Measurements from ENCODE around the gene CDC16. TPM values are rescaled to one million over a fixed set of nuclear protein-coding genes. Genes with fewer than 3 reads are reported as not detected.

CDC16 gene
- total RNA-seq, 1 experiment from 2014 or later, result 61.0 TPM

DNA sequence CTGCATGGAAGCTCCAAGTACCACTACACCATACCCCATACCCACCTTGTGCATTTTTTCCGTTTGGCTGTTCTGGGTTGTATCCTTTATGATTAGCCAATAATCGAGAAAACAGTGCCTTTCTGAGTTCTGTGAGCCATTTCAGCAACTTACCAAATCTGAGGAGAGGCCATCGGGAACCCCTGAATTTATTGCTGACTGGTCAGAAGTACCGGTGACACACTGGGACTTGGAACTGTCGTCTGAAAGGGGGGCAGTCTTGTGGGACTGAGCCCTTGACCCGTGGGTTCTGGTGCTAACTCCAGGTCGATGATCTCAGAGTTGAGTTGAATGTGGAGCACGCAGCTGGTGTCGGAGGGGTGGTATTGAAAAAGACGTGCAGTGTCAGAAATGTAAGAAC, 61.8 kb downstream of the CDC16 start:
- no peak overlapping the region for H2AFZ ChIP-seq (ENCODE audit: low read depth, low read length, poor library complexity, severe bottlenecking)
- TF ChIP-seq, protein P1, sequence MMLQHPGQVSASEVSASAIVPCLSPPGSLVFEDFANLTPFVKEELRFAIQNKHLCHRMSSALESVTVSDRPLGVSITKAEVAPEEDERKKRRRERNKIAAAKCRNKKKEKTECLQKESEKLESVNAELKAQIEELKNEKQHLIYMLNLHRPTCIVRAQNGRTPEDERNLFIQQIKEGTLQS (IDR thresholded peaks at IDR 0.05), result no peak
- TF ChIP-seq EGR1 (IDR thresholded peaks at IDR 0.05; ENCODE audit: low read depth) (no peak), CBX3 (IDR thresholded peaks at IDR 0.05; ENCODE audit: low read depth) (no peak), POLR2A (IDR thresholded peaks at IDR 0.05; ENCODE audit: borderline replicate concordance, extremely low read depth, insufficient read depth, insufficient read length) (no peak), RAD21 (IDR thresholded peaks at IDR 0.05; ENCODE audit: low read depth) (no peak), SRF (IDR thresholded peaks at IDR 0.05; ENCODE audit: low read depth) (no peak), ELF1 (IDR thresholded peaks at IDR 0.05; ENCODE audit: borderline replicate concordance, low read depth) (no peak), EZH2 (IDR thresholded peaks at IDR 0.05) (no peak)
- intact Hi-C loops (cut with micrococcal nuclease), result no loop called here
- BruUV-seq (replicated peaks), result TSS peak; percentile 30
- CTCF ChIA-PET, result no interaction called here
- H3K9ac ChIP-seq (ENCODE audit: low read length), result no peak overlapping the region
- H3K27me3 ChIP-seq (ENCODE audit: insufficient read depth, low read length), result no peaks in the 10 kb centered on the region
- no peak for DNase-seq (ENCODE audit: low read depth, low spot score)
- RAD21 ChIA-PET (ENCODE audit: low non-redundant PET in 1 of 2, low total read pairs in 2 of 2, uncharacterized antibody in 2 of 2, unreplicated experiment in 2 of 2), result no interaction called here
- peaks cover 3 to 15% of the 10 kb centered on the region in 2 experiments; a peak in 1 of 4 replicates for H3K36me3 ChIP-seq (ENCODE audit: control insufficient read depth in 1 of 2, insufficient read depth in 2 of 2, low read length in 2 of 2)
- POLR2A ChIA-PET, result no interaction called here
- no peaks in the 10 kb centered on the region for H3K4me1 ChIP-seq (ENCODE audit: control insufficient read depth in 1 of 2, insufficient read depth in 2 of 2, low read length in 2 of 2)
- no peaks in the 10 kb centered on the region for H3K9me3 ChIP-seq (ENCODE audit: control insufficient read depth in 1 of 2, insufficient read depth in 1 of 2, low read depth in 1 of 2, low read length in 2 of 2)
- no peaks in the 10 kb centered on the region for H3K9me2 ChIP-seq (ENCODE audit: insufficient read depth)
- no peaks in the 10 kb centered on the region for H4K20me1 ChIP-seq (ENCODE audit: insufficient read depth)
- H3K79me2 ChIP-seq (ENCODE audit: insufficient read depth, low read length), result no peaks in the 10 kb centered on the region
- H3K4me2 ChIP-seq (ENCODE audit: low read length), result no peak overlapping the region
- no peak overlapping the region for H3K27ac ChIP-seq (ENCODE audit: low read depth, low read length)
- ATAC-seq, result no peak
- H3K4me3 ChIP-seq (replicated peaks in 1 of 2; ENCODE audit: low read depth in 1 of 2, low read length in 2 of 2), result no peak overlapping the region

DNA sequence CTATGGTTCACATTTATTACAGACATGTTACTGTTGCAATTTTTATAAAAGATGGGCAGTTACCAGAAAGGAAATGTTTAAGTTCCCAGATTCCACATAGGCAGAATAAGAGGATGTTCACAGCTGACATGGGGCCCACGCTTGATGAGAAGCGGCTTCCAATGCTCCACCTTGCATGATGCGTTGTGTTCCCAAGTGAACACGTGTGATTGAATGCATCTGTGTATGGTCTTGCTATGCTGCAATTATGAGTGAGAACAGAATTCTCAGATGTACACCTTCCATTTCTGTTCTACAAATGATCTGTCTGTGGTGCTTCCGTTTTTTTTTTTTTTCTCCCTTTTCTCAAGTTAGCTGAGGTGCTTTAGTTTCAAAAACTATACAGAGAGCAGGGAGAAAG, 62.2 kb downstream of the CDC16 start:
- no peak overlapping the region for H3K9ac ChIP-seq (ENCODE audit: low read length)
- no peak overlapping the region for H2AFZ ChIP-seq (ENCODE audit: low read depth, low read length, poor library complexity, severe bottlenecking)
- no peak overlapping the region for H3K4me3 ChIP-seq (replicated peaks in 1 of 2; ENCODE audit: low read depth in 1 of 2, low read length in 2 of 2)
- no peak overlapping the region for H3K27ac ChIP-seq (ENCODE audit: low read depth, low read length)
- CTCF ChIA-PET, result no interaction called here
- RAD21 ChIA-PET (ENCODE audit: low non-redundant PET in 1 of 2, low total read pairs in 2 of 2, uncharacterized antibody in 2 of 2, unreplicated experiment in 2 of 2), result no interaction called here
- ATAC-seq (no peak), DNase-seq (ENCODE audit: low read depth, low spot score) (no peak)
- H4K20me1 ChIP-seq (ENCODE audit: insufficient read depth), result no peaks in the 10 kb centered on the region
- H3K9me2 ChIP-seq (ENCODE audit: insufficient read depth), result no peaks in the 10 kb centered on the region
- H3K9me3 ChIP-seq (ENCODE audit: control insufficient read depth in 1 of 2, insufficient read depth in 1 of 2, low read depth in 1 of 2, low read length in 2 of 2), result no peaks in the 10 kb centered on the region
- H3K36me3 ChIP-seq (ENCODE audit: control insufficient read depth in 1 of 2, insufficient read depth in 2 of 2, low read length in 2 of 2), result peaks cover 4 to 17% of the 10 kb centered on the region in 2 experiments; a peak in 2 of 4 replicates
- POLR2A ChIA-PET, result no interaction called here
- intact Hi-C loops (cut with micrococcal nuclease), result no loop called here
- H3K4me1 ChIP-seq (ENCODE audit: control insufficient read depth in 1 of 2, insufficient read depth in 2 of 2, low read length in 2 of 2), result no peaks in the 10 kb centered on the region
- no peaks in the 10 kb centered on the region for H3K79me2 ChIP-seq (ENCODE audit: insufficient read depth, low read length)
- no TSS peak for BruUV-seq (replicated peaks)
- H3K27me3 ChIP-seq (ENCODE audit: insufficient read depth, low read length), result no peaks in the 10 kb centered on the region
- no peak overlapping the region for H3K4me2 ChIP-seq (ENCODE audit: low read length)
- TF ChIP-seq POLR2AphosphoS5 (IDR thresholded peaks at IDR 0.05; ENCODE audit: low read depth, low read length) (no peak), SRF (IDR thresholded peaks at IDR 0.05; ENCODE audit: low read depth) (no peak), SP1 (IDR thresholded peaks at IDR 0.05; ENCODE audit: low read depth) (no peak), JUND (IDR thresholded peaks at IDR 0.05) (no peak), YY1 (IDR thresholded peaks at IDR 0.05; ENCODE audit: extremely low read depth, insufficient replicate concordance, low read depth, low read length) (no peak), FOSL1 (IDR thresholded peaks at IDR 0.05; ENCODE audit: low read depth) (no peak), POLR2A (IDR thresholded peaks at IDR 0.05; ENCODE audit: borderline replicate concordance, extremely low read depth, insufficient read depth, insufficient read length) (no peak), CEBPB (IDR thresholded peaks at IDR 0.05; ENCODE audit: low read depth) (no peak), CBX3 (IDR thresholded peaks at IDR 0.05; ENCODE audit: low read depth) (no peak), ELF1 (IDR thresholded peaks at IDR 0.05; ENCODE audit: borderline replicate concordance, low read depth) (no peak), ZFX (IDR thresholded peaks at IDR 0.05) (no peak), EGR1 (IDR thresholded peaks at IDR 0.05; ENCODE audit: low read depth) (no peak), TCF7L2 (IDR thresholded peaks at IDR 0.05; ENCODE audit: borderline replicate concordance, extremely low read depth, insufficient read depth, insufficient read length) (no peak), EZH2phosphoT487 (IDR thresholded peaks at IDR 0.05; ENCODE audit: borderline replicate concordance) (no peak), EZH2 (IDR thresholded peaks at IDR 0.05) (no peak), SIN3A (IDR thresholded peaks at IDR 0.05; ENCODE audit: low read depth) (no peak)
- TF ChIP-seq, protein P1 (IDR thresholded peaks at IDR 0.05), result no peak
- TF ChIP-seq, protein P2, sequence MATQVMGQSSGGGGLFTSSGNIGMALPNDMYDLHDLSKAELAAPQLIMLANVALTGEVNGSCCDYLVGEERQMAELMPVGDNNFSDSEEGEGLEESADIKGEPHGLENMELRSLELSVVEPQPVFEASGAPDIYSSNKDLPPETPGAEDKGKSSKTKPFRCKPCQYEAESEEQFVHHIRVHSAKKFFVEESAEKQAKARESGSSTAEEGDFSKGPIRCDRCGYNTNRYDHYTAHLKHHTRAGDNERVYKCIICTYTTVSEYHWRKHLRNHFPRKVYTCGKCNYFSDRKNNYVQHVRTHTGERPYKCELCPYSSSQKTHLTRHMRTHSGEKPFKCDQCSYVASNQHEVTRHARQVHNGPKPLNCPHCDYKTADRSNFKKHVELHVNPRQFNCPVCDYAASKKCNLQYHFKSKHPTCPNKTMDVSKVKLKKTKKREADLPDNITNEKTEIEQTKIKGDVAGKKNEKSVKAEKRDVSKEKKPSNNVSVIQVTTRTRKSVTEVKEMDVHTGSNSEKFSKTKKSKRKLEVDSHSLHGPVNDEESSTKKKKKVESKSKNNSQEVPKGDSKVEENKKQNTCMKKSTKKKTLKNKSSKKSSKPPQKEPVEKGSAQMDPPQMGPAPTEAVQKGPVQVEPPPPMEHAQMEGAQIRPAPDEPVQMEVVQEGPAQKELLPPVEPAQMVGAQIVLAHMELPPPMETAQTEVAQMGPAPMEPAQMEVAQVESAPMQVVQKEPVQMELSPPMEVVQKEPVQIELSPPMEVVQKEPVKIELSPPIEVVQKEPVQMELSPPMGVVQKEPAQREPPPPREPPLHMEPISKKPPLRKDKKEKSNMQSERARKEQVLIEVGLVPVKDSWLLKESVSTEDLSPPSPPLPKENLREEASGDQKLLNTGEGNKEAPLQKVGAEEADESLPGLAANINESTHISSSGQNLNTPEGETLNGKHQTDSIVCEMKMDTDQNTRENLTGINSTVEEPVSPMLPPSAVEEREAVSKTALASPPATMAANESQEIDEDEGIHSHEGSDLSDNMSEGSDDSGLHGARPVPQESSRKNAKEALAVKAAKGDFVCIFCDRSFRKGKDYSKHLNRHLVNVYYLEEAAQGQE (IDR thresholded peaks at IDR 0.05; ENCODE audit: low read depth), result no peak
